ENCODE data around the gene PCDH1.

DNA sequence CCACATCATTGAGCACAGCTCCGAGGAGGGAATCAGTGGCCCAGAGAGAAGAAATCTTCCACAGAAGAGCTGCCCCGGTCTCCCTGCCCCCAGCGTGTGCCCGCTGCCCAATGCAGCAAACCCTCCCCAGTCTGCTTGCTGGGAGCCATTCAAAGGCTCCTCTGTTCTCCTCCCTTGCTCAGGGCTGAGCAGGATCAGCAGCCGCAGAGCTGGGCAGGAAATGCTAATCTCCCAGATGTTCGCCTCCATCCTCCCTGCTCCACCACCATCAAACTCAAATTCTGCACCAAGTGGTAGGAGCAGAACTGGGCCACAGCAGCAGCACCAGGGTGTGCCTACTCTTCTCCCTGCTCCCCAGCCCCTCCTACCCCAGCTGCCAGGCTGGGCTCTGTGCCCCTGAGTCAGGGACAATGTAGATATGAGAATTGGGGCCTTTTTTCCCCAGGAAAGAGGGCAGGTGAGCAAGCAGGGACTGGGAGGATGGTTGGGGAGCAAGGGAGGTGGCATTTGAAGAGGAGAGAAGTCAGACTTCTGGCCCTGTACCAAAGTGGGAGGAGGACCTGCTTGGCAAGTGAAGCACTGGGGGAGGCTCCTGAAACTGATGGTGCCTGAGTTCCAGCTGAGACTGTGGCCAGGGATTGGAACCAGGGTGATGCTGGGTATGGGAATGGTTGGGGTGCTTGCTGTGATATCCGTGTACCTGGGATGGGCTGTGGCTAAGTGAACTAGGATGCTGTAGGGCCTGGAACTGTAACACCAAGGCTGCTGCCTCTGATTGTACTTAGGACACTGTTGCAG is 1.9 kb upstream of the PCDH1 start:
- TF ChIP-seq, protein P1, sequence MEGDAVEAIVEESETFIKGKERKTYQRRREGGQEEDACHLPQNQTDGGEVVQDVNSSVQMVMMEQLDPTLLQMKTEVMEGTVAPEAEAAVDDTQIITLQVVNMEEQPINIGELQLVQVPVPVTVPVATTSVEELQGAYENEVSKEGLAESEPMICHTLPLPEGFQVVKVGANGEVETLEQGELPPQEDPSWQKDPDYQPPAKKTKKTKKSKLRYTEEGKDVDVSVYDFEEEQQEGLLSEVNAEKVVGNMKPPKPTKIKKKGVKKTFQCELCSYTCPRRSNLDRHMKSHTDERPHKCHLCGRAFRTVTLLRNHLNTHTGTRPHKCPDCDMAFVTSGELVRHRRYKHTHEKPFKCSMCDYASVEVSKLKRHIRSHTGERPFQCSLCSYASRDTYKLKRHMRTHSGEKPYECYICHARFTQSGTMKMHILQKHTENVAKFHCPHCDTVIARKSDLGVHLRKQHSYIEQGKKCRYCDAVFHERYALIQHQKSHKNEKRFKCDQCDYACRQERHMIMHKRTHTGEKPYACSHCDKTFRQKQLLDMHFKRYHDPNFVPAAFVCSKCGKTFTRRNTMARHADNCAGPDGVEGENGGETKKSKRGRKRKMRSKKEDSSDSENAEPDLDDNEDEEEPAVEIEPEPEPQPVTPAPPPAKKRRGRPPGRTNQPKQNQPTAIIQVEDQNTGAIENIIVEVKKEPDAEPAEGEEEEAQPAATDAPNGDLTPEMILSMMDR (IDR thresholded peaks at IDR 0.05), result no peak
- no peak for TF ChIP-seq POLR2A (IDR thresholded peaks at IDR 0.05)
